ES-I3 (cell line): ENCODE data around the gene CEP152.
"Not testable (repeated sequence)": the region's sequence is repeated elsewhere in the genome, so short reads cannot be mapped to it uniquely, and the experiment has no call there.

ENCODE experiments used
- H3K36me3 ChIP-seq: 2 replicates; pipeline ENCODE4 v1.6.1; 2013; ENCODE audit warnings: mild to moderate bottlenecking, low read length, control low read depth, moderate library complexity; ENCODE audit not compliant: insufficient read depth
- H3K4me1 ChIP-seq: 2 replicates; pipeline ENCODE4 v1.6.1; 2013; ENCODE audit warnings: mild to moderate bottlenecking, control low read depth, low read length; ENCODE audit not compliant: insufficient read depth
- H3K9ac ChIP-seq: 2 replicates; pipeline ENCODE4 v1.6.1; 2013; ENCODE audit warnings: low read depth, mild to moderate bottlenecking, low read length, moderate library complexity
- H3K9me3 ChIP-seq: 2 replicates; pipeline ENCODE4 v1.6.1; 2013; ENCODE audit warnings: mild to moderate bottlenecking, low read length, moderate library complexity; ENCODE audit not compliant: control insufficient read depth, insufficient read depth

Gene CEP152

GRCh38 chr15:48798319-48798718 is 12.6 kb downstream of the CEP152 start:
- Histone ChIP-seq H3K36me3 (no peaks in the 10 kb centered on the region), H3K9me3 (no peaks in the 10 kb centered on the region), H3K9ac (no peak overlapping the region), H3K4me1 (peaks cover 4% of the 10 kb centered on the region; the same call in 1 of the 2 replicates)

DNA sequence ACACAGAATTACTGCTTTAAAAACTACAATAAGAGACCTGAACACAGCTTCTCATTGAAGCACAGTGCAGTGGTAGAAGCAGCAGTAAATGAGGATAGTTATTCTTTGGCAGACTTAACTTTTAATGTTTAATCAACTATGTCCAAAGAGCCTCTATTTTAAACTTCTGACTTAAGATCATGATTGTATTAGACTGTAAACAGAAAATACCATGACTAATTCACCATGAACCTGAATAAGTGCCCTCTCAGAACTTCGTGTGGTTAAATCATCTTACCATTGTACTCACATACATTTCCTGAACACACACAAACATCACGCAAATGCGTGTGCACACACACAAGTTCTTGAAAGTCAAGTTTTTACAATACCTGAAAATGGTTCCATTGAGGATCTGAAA is 13.9 kb downstream of the CEP152 start:
- Histone ChIP-seq H3K9ac (no peak overlapping the region), H3K4me1 (no peaks in the 10 kb centered on the region), H3K9me3 (no peaks in the 10 kb centered on the region), H3K36me3 (no peaks in the 10 kb centered on the region)

DNA sequence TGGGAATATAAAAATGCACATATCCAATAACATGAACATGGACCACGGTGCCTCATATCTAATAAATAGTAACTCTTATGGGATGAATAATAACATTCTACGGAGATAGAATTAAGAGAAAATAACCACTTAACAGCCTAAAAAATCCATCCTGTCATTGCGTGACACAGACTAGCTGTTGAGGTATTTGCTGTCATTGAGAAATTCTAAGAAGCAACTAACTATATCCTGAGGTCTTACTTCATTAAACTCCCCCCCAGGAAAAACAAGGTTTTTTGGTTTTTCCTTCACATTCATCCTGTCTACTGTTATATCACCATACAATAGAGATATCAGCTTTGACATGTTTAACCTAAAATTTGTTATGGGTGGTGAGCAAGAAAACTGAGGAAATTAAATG is 14.3 kb downstream of the CEP152 start:
- no peaks in the 10 kb centered on the region for H3K36me3 ChIP-seq
- H3K4me1 ChIP-seq: no peaks in the 10 kb centered on the region
- H3K9me3 ChIP-seq: no peaks in the 10 kb centered on the region
- H3K9ac ChIP-seq: no peak overlapping the region

DNA sequence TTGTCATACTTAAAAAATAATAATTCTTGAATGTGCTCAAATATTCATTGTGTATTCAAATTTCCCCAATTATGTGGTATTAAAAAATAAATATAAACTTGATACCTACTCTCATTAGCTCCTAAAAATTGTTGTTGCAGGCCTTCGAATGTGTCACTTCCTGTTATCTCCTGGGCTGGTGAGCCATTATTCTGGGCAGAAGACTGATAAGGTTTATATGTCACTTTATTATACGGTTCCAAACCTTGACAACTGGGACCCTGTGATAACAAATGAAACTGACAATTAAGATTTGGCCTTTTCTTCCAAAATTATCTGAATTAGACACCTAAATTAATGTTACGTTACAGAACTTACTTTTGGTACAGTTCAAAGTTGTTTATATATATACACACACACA is 15.0 kb downstream of the CEP152 start:
- Histone ChIP-seq H3K9ac (no peak overlapping the region), H3K36me3 (no peaks in the 10 kb centered on the region), H3K4me1 (no peaks in the 10 kb centered on the region), H3K9me3 (no peaks in the 10 kb centered on the region)

DNA sequence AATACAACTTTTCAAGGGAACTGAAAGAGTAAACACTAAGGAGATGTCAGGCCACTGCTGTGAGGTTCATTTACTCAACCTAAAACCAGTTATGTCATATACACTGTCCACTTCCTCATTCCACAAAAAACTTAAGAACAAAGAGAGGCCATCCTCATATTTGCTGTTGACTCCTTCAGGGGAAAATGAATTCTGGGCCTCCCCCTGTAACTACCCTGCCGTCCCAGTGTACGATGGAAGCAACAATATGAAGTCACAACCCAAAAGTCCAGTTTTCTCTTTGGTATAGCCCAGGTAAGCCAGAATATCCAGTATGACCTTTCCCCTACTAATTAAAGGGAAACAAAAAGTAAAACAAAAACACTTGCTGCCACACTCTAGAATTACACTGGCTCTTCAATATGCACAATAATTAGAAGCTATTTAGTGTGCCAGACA is 16.2 kb downstream of the CEP152 start:
- no peaks in the 10 kb centered on the region for H3K9me3 ChIP-seq
- no peaks in the 10 kb centered on the region for H3K36me3 ChIP-seq
- no peaks in the 10 kb centered on the region for H3K4me1 ChIP-seq
- no peak overlapping the region for H3K9ac ChIP-seq

- Histone ChIP-seq H3K9ac (no peak overlapping the region), H3K9me3 (no peaks in the 10 kb centered on the region), H3K36me3 (peaks cover 2% of the 10 kb centered on the region; the same call in 1 of the 2 replicates), H3K4me1 (no peaks in the 10 kb centered on the region)
These were observed 18.5 kb downstream of the CEP152 start for GRCh38 chr15:48792408-48792807.

- H3K9me3 ChIP-seq, H3K9ac ChIP-seq, H3K36me3 ChIP-seq, H3K4me1 ChIP-seq: not testable (repeated sequence)
These were observed 20.3 kb downstream of the CEP152 start for GRCh38 chr15:48790466-48791115.

DNA sequence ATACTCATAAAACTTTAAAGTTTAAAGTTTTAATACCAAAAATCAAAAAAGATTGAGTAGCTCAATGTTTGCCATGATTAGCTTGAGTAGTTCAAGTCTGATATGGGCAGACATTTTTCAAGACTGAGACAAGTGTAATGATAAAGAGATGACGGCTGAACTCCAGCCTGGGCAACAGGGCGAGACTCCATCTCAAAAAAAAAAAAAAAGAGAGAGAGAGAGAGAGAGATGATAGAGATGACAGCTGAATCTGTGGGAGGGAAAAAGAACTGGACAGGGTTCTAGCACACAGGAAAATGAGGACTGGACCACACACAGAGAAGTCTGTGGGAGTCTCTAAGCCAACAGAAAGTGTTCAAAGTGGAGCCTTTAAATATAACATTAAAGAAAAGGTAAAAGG is 25.2 kb downstream of the CEP152 start:
- Histone ChIP-seq H3K9ac (no peak overlapping the region), H3K36me3 (peaks cover 2% of the 10 kb centered on the region; the same call in 1 of the 2 replicates), H3K9me3 (no peaks in the 10 kb centered on the region)

DNA sequence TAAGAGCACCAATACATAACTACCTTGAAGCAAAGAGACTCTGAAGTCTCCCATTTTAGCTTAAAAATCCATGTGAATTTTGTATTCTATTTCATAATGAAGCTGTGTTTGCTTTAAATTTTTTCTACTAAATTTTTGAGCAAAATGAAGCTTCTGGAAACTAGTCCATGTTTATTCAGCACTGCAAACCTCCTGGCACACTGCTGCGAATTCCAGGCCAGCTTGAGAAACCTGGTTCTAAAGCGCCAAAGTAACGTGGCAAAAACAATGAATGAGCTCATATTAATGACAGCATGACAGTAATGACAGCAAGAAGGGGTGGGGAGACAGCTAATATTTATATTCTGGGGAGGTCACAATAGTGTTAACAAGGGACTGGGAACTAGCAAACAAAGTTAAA is 25.7 kb downstream of the CEP152 start:
- Histone ChIP-seq H3K36me3 (peaks cover 2% of the 10 kb centered on the region; the same call in 1 of the 2 replicates), H3K9ac (no peak overlapping the region), H3K9me3 (no peaks in the 10 kb centered on the region), H3K4me1 (no peaks in the 10 kb centered on the region)

More for the DNA sequence above, 25.2 kb downstream of the CEP152 start:
- no peaks in the 10 kb centered on the region for H3K4me1 ChIP-seq

GRCh38 chr15:48784756-48785155 is 26.1 kb downstream of the CEP152 start:
- no peak overlapping the region for H3K9ac ChIP-seq
- no peaks in the 10 kb centered on the region for H3K4me1 ChIP-seq
- peaks cover 2% of the 10 kb centered on the region; the same call in 1 of the 2 replicates for H3K36me3 ChIP-seq
- no peaks in the 10 kb centered on the region for H3K9me3 ChIP-seq

DNA sequence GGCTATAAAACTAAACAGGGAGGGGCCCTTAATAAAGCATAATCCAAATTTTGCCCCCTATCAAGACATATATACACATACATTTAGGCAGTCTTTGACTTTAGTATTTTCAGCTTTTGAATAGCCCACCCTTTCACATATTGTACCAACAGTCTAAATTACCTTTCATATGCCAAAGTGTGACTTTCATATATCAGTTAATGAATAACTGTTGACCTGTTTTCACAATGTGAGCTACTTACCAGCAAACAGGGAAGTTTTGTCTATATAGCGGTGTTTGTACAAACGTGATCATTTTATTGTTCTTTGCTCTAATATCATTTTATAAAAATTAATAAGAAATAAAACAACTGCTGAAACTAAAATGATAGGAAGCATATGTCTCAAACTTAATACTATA is 28.0 kb downstream of the CEP152 start:
- no peaks in the 10 kb centered on the region for H3K36me3 ChIP-seq

GRCh38 chr15:48781481-48782081 is 29.3 kb downstream of the CEP152 start:
- Histone ChIP-seq H3K9ac (no peak overlapping the region), H3K4me1 (0 out of 2 replicates have a peak, but pooled peaks cover 3% of the 10 kb centered on the region), H3K36me3 (no peaks in the 10 kb centered on the region), H3K9me3 (no peaks in the 10 kb centered on the region)

More for the DNA sequence above, 28.0 kb downstream of the CEP152 start:
- no peak overlapping the region for H3K9ac ChIP-seq
- H3K9me3 ChIP-seq: no peaks in the 10 kb centered on the region
- H3K4me1 ChIP-seq: 0 out of 2 replicates have a peak, but pooled peaks cover under 1% of the 10 kb centered on the region

GRCh38 chr15:48781017-48781416 is 29.9 kb downstream of the CEP152 start:
- Histone ChIP-seq H3K9me3 (no peaks in the 10 kb centered on the region), H3K9ac (no peak overlapping the region), H3K36me3 (no peaks in the 10 kb centered on the region), H3K4me1 (0 out of 2 replicates have a peak, but pooled peaks cover 3% of the 10 kb centered on the region)

DNA sequence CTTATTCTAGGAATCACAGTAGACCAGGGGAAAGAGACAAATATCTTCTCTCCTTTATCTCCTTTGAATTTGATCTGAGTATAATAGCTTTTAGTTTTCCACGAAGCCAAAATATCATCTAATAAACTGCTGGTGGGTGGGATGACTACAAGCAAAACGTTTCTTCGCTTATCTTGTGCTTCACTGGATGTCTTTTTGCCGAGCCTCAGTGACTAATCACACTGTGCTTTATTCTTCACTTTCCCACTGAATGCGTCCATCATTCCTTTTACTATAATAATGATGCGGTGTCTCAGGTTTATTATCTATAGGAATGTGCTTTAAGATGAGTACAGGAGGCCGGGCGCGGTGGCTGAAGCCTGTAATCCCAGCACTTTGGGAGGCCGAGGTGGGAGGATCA is 32.5 kb downstream of the CEP152 start:
- 0 out of 2 replicates have a peak, but pooled peaks cover 3% of the 10 kb centered on the region for H3K4me1 ChIP-seq
- no peaks in the 10 kb centered on the region for H3K36me3 ChIP-seq

GRCh38 chr15:48777645-48778330 is 33.1 kb downstream of the CEP152 start:
- no peaks in the 10 kb centered on the region for H3K9me3 ChIP-seq
- H3K4me1 ChIP-seq: 0 out of 2 replicates have a peak, but pooled peaks cover 3% of the 10 kb centered on the region
- no peak overlapping the region for H3K9ac ChIP-seq
- H3K36me3 ChIP-seq: no peaks in the 10 kb centered on the region

More for the DNA sequence above, 32.5 kb downstream of the CEP152 start:
- H3K9ac ChIP-seq: no peak overlapping the region
- no peaks in the 10 kb centered on the region for H3K9me3 ChIP-seq
